HG03457 (cell line): ENCODE measurements around the gene MYO18B.

Experiments used
- ATAC-seq: cut with Tn5 transposase; IDR thresholded peaks from one replicate; pipeline ENCODE4 v1.9.1; 2021; ENCODE audit warnings: moderate number of reproducible peaks; ENCODE audit not compliant: unreplicated experiment

Gene MYO18B

GRCh38 chr22:25892678-25893077, 150.7 kb downstream of the MYO18B start:
- no peak for ATAC-seq

DNA sequence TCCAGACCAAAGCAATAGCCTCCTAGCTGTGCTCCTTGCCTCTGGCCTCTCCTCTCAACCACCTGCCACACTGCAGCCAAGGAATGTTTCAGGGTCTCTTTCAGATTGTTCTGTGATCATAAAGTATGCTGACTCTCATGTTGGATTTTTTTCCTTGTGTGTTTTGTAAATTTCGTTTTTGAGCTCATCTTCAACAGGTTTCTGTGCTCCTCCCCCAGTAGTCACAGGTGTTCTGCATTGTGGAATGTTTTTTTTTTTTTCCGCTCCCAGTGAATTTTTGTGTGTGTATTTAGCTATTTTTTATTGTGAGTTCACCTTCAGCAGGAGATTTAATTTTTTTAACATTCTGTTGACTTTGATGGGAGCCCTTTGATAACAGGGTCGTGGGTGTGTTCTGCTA, 153.7 kb downstream of the MYO18B start:
- ATAC-seq: no peak

DNA sequence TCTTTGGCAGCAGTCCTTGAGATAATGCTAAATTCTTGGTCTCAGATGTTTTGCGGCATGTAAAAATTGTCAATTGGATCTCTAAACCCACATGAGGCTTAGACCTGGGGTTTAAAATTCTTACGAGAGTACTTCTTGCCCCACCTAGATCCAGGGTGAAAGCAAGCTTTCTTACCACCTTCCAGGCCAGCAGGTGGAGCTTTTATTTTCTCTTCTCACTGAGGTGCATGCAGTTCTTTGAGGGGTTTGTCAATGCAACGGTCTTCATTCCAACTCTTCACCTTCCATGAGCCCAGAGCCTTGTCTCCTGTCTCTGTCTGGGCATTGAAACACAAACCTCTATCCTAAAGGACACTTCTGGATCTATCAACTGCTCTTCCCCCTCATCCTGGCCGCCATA, 154.1 kb downstream of the MYO18B start:
- ATAC-seq: no peak

- no peak for ATAC-seq
These were observed 154.6 kb downstream of the MYO18B start for GRCh38 chr22:25896592-25896991.

- ATAC-seq: no peak
These were observed 156.8 kb downstream of the MYO18B start for GRCh38 chr22:25898707-25899365.

DNA sequence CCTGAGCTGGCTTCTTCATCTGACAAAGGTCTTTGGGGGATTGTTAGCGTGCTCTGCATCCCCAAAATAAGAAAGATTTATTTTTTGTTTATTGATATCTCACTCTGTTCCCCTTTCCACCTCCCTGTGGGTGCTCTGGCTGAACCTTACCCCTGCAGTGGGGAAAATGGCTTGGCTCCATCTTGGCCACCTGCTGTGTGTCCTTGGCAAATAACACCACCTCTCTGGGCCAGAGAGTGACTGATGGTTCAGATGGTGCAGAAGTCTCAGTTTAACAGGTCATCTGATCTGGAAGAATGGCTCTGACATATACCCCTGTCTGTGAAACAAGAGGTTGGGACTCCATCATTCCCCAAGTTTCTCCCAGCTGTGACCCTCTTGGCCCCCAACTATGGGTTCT, 157.6 kb downstream of the MYO18B start:
- ATAC-seq: no peak

GRCh38 chr22:25900390-25900789, 158.4 kb downstream of the MYO18B start:
- no peak for ATAC-seq

- no peak for ATAC-seq
These were observed 158.9 kb downstream of the MYO18B start for GRCh38 chr22:25900880-25901279.

DNA sequence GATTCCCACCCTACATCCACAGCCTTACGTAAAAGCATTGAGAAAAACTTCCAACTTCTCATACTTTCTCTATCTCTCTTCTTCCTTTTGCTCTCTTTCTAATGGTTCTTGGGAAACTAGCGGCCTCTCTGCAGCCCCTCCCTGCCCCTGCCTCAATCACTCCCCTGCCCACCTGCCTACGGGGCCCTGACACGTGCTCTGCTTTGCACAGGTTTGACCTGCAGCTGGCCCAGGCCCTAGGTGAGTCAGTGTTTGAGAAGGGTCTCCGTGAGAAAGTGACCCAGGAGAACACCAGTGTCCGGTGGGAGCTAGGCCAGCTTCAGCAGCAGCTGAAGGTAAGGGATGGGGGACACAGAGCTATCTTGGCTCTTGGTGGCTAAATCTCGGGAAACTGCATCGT, 160.4 kb downstream of the MYO18B start:
- ATAC-seq: no peak

- ATAC-seq: no peak
These were observed 161.3 kb downstream of the MYO18B start for GRCh38 chr22:25903294-25903693.

DNA sequence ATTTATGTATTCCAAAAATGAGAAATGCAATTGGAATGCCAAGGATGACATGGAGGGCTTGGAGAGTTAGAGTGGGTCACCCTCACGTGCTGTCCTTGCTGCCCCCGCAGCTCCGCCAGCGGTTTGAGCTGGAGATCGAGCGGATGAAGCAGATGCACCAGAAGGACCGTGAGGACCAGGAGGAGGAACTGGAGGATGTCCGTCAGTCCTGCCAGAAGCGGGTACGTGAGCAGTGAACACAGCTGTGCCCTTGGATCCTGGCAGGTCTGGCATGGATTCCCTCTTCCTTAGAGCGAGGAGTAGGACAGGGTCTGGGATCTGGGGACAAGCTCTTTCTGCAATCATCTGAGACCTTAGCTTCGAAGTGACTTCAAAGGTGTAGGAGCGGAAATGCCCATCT, 166.2 kb downstream of the MYO18B start:
- no peak for ATAC-seq

DNA sequence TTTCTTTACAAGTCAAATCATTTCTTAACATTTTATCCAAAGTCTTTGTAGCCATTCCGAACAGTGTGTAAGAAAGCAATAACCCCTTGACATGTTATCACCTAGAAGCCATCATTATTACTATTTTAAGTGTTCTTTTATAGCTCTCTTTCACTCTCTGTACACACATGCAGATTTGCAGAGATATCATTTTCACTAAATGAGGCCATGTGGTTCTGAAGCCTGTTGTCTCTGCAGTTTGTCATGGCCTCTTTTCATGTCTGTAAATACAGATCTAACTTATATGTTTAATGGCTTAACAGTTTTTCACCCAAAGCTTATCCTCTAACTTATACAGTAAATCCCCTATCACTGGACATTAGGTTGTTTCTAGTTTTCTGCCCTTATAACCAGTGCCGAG, 166.8 kb downstream of the MYO18B start:
- no peak for ATAC-seq

GRCh38 chr22:25909614-25910387, 167.8 kb downstream of the MYO18B start:
- no peak for ATAC-seq

GRCh38 chr22:25911243-25911972, 169.4 kb downstream of the MYO18B start:
- no peak for ATAC-seq

- ATAC-seq: no peak
These were observed 177.5 kb downstream of the MYO18B start for GRCh38 chr22:25919452-25919851.

GRCh38 chr22:25922141-25922540, 180.2 kb downstream of the MYO18B start:
- no peak for ATAC-seq

DNA sequence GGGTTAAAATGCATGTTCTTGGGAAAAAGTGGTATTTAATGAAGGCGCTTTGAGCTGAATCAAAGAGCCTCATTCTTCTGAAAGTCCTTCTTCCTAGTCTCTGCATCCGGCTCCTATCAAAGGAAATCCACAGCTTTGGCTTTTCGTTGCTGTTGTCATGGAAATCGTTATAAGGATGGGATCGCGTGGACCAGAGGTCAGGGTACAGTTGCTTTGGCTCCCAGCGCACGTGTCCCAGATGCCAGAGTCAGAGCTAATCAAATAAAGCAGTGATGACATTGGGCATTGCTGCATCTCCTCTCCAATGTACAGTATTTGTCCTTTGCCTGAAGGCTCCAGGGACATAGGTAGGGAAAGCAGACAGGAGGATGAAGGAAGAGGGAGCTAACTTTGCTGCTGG, 181.9 kb downstream of the MYO18B start:
- ATAC-seq: no peak

DNA sequence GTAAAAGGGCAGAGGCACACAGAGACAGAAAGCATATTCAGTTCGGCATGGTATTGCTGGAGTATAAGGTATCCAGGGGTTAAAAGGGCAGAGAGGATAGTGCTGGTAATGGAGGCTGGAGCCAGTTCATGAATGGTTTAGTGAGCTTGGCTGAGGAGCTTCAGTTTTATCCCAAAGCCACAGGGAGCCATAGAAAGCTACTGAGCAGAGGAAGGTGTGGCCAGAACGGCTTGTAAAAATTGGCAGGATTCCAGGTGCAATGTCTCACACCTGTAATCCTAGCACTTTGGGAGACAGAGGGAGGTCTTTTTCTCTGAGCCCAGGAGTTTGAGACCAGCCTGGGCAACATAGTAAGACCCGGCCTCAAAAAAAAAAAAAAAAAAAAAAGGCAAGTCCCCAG, 186.1 kb downstream of the MYO18B start:
- ATAC-seq: no peak

GRCh38 chr22:25929321-25929878, 187.4 kb downstream of the MYO18B start:
- no peak for ATAC-seq

DNA sequence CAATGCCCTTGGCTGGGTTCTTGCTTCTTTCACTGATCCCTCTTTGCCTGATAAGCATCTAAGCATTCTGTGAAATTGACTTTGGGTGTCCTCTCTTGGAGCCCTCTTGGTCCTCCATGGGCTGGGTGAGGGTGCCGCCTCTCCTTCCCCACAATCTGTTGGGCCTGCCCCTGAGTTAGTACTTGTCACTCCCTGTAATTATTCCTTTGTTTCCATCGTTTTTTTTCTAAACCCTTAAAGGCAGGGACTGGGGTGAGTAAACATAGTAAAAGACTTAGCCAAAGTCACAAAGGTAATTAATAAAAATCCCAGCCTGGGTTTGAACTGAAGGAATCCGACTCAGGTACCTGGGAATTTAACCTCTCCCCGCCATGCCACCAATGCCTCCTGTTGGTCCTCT, 188.1 kb downstream of the MYO18B start:
- no peak for ATAC-seq

DNA sequence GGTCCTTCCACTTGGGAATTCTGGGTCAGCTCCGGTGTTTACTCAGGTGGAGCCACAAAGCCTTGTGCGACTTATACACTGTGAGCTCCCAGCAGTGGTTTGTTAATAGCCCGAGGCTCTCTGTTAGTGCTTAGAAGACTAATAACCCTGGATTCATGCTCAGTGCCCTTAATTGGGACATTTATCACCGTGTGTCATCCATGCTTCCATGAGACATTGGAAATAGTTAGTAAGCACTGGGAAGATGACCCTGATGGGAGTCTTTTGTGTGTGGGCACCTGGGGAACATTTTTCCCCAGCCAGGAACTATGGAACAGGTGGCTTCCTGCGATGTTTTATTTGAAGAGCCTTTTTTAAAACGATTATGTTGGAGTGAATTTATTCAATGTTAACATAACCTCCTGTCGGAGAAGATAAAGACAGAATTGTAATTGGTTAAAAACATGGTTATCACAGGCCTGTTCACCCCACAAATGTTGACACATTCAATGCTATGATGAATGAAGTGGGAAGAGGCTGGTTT, 188.9 kb downstream of the MYO18B start:
- ATAC-seq: no peak
